Measurements from ENCODE around the gene DEPP1. TPM values are rescaled to one million over a fixed set of nuclear protein-coding genes. Genes with fewer than 3 reads are reported as not detected.

The DEPP1 gene
- total and polyA plus RNA-seq, 2 of the 13 experiments (the other 11 are each of a cell fraction or from before 2014, with no cell fraction given) = 14.8 to 270 TPM

DNA sequence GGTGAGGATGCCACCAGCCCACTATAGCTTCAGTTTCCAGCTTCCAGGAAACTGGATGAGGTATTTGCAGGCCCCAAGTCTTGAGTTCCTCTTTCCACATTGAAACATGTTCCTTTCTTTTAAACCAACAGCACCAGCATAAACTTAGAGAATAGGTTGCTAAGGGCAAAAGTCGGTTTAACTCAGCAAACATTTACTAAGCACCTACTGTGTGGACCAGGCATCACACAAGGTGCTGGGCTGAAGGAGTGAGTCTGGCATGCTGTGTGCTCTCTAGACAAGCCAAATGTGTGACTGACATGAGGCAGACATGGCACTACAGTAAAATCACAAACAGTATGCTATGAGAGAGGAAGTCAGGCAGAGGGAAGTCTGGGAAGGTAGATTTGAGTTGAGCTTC, 30.0 kb downstream of the DEPP1 start:
- POLR2A ChIA-PET = interaction anchor here (1.3 to 5.9 kb wide), 4 partner anchors 13 to 47 kb away, joined by 3 to 84 read pairs (median 8); partner anchors contain the start of gene RASSF4
- CTCF ChIA-PET (ENCODE audit: low intra/inter-chr PET ratio, low total read pairs) = interaction anchor here (1.7 kb wide), 1 partner anchor 27 kb away, joined by 5 read pairs; no protein-coding TSS in a partner anchor

More for the DNA sequence above, 30.0 kb downstream of the DEPP1 start:
- FAIRE-seq = no peak
- no TSS peak for BruUV-seq (replicated peaks)
- no peaks in the 10 kb centered on the region for H3K79me2 ChIP-seq (ENCODE audit: insufficient read depth, low read length)
- H3K9me3 ChIP-seq (ENCODE audit: low read length) = peaks cover 8% of the 10 kb centered on the region
- no peaks in the 10 kb centered on the region for H3K27me3 ChIP-seq (ENCODE audit: control insufficient read depth in 1 of 2, insufficient read depth in 2 of 2, low read length in 2 of 2)
- ATAC-seq = no peak
- H2AFZ ChIP-seq (ENCODE audit: low read length) = no peak overlapping the region
- 83% methylated on average over 1 of the region's 1 CpG for WGBS (ENCODE audit: low lambda C conversion rate)
- intact Hi-C loops (cut with micrococcal nuclease; ENCODE audit: unreplicated experiment) (no loop called here), in situ Hi-C loops (cut with HindIII; ENCODE audit: extremely low pct_ligation_motif_present, low pct_unique_long_range_greater_than_20kb) (no loop called here)
- DNase-seq (ENCODE audit: low spot score) = no peak
- no peak for TF ChIP-seq HOXA3 (CRISPR knock-in tag; IDR thresholded peaks at IDR 0.05)
- no peak for TF ChIP-seq KAT8 (CRISPR knock-in tag; IDR thresholded peaks at IDR 0.05)
- TF ChIP-seq, protein P1, sequence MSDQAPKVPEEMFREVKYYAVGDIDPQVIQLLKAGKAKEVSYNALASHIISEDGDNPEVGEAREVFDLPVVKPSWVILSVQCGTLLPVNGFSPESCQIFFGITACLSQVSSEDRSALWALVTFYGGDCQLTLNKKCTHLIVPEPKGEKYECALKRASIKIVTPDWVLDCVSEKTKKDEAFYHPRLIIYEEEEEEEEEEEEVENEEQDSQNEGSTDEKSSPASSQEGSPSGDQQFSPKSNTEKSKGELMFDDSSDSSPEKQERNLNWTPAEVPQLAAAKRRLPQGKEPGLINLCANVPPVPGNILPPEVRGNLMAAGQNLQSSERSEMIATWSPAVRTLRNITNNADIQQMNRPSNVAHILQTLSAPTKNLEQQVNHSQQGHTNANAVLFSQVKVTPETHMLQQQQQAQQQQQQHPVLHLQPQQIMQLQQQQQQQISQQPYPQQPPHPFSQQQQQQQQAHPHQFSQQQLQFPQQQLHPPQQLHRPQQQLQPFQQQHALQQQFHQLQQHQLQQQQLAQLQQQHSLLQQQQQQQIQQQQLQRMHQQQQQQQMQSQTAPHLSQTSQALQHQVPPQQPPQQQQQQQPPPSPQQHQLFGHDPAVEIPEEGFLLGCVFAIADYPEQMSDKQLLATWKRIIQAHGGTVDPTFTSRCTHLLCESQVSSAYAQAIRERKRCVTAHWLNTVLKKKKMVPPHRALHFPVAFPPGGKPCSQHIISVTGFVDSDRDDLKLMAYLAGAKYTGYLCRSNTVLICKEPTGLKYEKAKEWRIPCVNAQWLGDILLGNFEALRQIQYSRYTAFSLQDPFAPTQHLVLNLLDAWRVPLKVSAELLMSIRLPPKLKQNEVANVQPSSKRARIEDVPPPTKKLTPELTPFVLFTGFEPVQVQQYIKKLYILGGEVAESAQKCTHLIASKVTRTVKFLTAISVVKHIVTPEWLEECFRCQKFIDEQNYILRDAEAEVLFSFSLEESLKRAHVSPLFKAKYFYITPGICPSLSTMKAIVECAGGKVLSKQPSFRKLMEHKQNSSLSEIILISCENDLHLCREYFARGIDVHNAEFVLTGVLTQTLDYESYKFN (CRISPR knock-in tag; conservative IDR thresholded peaks at IDR 0.05) = no peak
- TF ChIP-seq CHD4 (IDR thresholded peaks at IDR 0.05; ENCODE audit: borderline replicate concordance, low read length) = no peak
- TF ChIP-seq ISX (CRISPR knock-in tag; conservative IDR thresholded peaks at IDR 0.05) = no peak
- TF ChIP-seq SAP130 (CRISPR knock-in tag; IDR thresholded peaks at IDR 0.05; ENCODE audit: low read depth) = no peak
- TF ChIP-seq, protein P2, sequence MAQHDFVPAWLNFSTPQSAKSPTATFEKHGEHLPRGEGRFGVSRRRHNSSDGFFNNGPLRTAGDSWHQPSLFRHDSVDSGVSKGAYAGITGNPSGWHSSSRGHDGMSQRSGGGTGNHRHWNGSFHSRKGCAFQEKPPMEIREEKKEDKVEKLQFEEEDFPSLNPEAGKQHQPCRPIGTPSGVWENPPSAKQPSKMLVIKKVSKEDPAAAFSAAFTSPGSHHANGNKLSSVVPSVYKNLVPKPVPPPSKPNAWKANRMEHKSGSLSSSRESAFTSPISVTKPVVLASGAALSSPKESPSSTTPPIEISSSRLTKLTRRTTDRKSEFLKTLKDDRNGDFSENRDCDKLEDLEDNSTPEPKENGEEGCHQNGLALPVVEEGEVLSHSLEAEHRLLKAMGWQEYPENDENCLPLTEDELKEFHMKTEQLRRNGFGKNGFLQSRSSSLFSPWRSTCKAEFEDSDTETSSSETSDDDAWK (CRISPR knock-in tag; IDR thresholded peaks at IDR 0.05) = no peak
- no peak for TF ChIP-seq MZF1 (CRISPR knock-in tag; IDR thresholded peaks at IDR 0.05; ENCODE audit: borderline replicate concordance)
- H3K9ac ChIP-seq (ENCODE audit: insufficient read depth, low read depth, low read length) = no peak overlapping the region
- H3K4me3 ChIP-seq (replicated peaks in 1 of 3; ENCODE audit: insufficient read depth in 1 of 3, low read depth in 2 of 3, low read length in 3 of 3) = no peak overlapping the region
- peaks cover 85% of the 10 kb centered on the region for H3K4me1 ChIP-seq (ENCODE audit: insufficient read depth, low read length)
- no peak overlapping the region for H3K27ac ChIP-seq (ENCODE audit: extremely low read length, insufficient read depth, low read length)
- no peaks in the 10 kb centered on the region for H3K36me3 ChIP-seq (replicated peaks in 1 of 2; ENCODE audit: control insufficient read depth in 1 of 2, insufficient read depth in 2 of 2, low read length in 2 of 2)
- no peak overlapping the region for H3K4me2 ChIP-seq (ENCODE audit: low read depth, low read length)
- no peaks in the 10 kb centered on the region for H4K20me1 ChIP-seq (ENCODE audit: insufficient read depth, low read length)
